Left colon (tissue), 2 donors: ENCODE data around the gene KLF12. TPM values are rescaled to one million over a fixed set of nuclear protein-coding genes. Genes with fewer than 3 reads are reported as not detected.

Experiments
- ATAC-seq: fragments of 200-7000 bp; cut with Tn5 transposase; one replicate; pipeline ENCODE4 v1.9.1; 2020; ENCODE audit warnings: mild to moderate bottlenecking, moderate library complexity
- DNase-seq, 2 donors: peaks; one replicate each; pipeline ENCODE4 v3.0.0-alpha.2; 2020
- intact Hi-C, 2 donors: fragments of 100-400 bp; cut with DNase I in 1 of 2; cut with micrococcal nuclease in 1 of 2; formaldehyde crosslinking; loops; one replicate each; pipeline versions ENCODE4 v1.11.2 to v1.14.0; 2022; cut with DNase I, micrococcal nuclease
- total RNA-seq, 2 donors: library from RNA; stranded (reverse); fragmentation: NEBNext Ultra II Directional; extraction: Animal tissue kit (Norgen Biotek cat#: 25700); gene quantifications; one replicate each; pipeline ENCODE4 v1.2.1, GENCODE V29; 2021
- donor health status: DM: no; HTN: no; CAD: no.
- donor health status: DM: yes; HTN: yes; CAD: no.

The KLF12 gene
- total RNA-seq, 2 donors from 2014 or later: 7.9 to 9.5 TPM

- DNase-seq (no peak), ATAC-seq (no peak)
- intact Hi-C loops: no loop called here
Measured at GRCh38 chr13:74138241-74138640, 4.0 kb upstream of the KLF12 start.

GRCh38 chr13:74136084-74136658 is 2.0 kb upstream of the KLF12 start:
- DNase-seq (peak; percentile 32 to 59), ATAC-seq (no peak)
- intact Hi-C loops: no loop called here

GRCh38 chr13:74135326-74136083 is 1.3 kb upstream of the KLF12 start:
- DNase-seq: peak; percentile 65 to 79
- intact Hi-C loops: no loop called here
- peak; percentile 65 for ATAC-seq

DNA sequence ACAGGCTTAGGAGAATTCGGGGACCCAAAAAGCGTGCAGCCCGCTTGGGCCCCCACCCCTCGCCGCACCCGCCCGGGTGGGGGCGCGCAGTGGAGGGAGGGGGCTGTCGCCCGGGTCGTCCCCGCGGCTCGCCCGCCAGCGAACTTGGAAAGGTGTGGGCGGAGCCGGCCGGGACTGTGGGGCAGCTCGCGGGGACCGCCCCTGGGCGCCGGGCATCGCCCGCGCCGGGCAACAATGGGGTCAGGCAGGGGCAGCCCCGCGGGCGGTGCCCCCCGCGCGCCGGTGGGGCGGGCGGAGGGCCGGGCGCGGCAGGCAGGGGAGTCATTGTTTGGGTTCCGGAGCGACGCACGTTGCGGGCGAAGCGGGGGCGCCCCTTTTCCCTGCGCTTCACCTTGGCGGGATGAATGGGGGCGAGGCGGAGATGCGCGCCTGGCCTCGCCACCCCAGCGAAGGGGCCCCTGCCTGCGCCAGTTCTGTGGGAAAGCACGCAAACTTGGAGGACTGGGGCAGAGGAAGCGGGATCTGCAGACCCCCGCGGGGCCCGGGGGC is 647 bp upstream of the KLF12 start:
- ATAC-seq: peak; percentile 64
- peak; percentile 60 to 81 for DNase-seq
- intact Hi-C loops: loop anchor here in 1 of 2 donors (5.0 kb wide), 1 partner anchor 152 kb away; no protein-coding TSS in a partner anchor

DNA sequence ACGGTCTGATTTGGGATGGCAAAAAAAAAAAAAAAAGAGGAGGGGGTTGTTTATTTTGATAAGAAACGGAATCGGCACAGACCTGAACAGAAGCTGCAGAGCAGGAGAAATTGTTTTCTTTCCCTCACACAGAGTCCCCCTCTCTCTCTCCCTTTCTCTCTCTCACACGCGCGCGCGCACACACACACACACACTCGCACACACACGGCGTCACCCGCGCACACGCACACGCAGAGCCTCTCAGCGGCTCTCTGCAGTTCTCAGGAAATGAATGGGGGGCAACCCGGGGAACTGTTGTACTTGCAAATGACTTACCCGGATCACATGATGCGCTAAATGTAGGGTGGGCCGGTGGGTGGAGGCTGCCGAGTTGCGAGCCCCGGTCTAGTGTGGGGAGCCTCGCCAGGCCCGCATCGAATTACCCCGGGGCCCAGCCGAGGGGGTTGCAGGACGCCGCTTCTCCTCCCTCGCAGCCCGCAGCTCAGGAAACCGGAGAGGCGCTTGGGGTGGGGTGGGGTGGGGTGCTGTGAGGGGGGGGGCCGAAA is 475 bp downstream of the KLF12 start:
- ATAC-seq (peak; percentile 31), DNase-seq (peak; percentile 79 to 90)
- intact Hi-C loops: loop anchor here in 1 of 2 donors (5.0 kb wide), 1 partner anchor 154 kb away; no protein-coding TSS in a partner anchor

DNA sequence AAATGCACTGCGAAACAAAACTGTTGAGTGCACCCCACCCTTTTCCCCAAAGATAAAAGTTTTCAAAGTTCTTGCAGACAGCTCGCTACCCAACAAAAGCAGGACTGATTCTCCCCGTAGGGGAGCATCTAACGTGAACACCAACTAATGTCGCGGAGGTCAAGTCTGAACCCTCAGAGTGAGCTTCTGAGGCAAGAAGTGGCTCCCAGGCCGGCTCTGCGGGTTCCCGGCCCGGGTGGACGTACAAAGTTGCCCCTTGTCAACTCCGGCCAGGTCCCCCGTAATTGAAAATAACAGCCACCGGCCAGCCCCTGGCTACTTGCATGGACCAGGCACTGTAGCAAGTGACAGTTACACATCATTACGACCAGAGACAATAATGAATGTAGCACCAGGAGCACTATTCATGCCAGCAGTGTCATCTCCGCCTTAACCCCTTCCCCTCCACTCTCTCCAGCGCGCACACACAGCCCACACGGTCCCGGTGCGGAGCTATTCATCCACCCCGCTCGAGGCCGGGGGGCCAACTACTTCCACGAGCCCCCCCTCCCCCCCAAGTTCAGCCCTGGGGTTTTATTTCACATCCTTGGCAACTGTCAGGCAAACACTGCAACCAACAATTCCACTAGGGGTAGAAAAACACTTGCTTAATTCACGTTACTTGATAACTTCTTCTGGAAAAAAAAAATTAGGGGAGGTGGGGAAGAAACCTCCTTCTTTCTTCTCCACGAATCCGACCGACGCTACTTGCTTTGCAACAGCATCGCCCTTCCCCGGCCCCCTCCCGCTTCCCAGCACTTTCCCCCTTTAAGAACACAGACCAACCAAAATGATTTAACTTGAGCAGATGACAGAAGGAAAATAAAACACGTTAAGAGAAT is 1.2 kb downstream of the KLF12 start:
- intact Hi-C loops: loop anchor here in 1 of 2 donors (5.0 kb wide), 1 partner anchor 154 kb away; no protein-coding TSS in a partner anchor
- no peak for ATAC-seq
- DNase-seq: peak; percentile 33 to 54

DNA sequence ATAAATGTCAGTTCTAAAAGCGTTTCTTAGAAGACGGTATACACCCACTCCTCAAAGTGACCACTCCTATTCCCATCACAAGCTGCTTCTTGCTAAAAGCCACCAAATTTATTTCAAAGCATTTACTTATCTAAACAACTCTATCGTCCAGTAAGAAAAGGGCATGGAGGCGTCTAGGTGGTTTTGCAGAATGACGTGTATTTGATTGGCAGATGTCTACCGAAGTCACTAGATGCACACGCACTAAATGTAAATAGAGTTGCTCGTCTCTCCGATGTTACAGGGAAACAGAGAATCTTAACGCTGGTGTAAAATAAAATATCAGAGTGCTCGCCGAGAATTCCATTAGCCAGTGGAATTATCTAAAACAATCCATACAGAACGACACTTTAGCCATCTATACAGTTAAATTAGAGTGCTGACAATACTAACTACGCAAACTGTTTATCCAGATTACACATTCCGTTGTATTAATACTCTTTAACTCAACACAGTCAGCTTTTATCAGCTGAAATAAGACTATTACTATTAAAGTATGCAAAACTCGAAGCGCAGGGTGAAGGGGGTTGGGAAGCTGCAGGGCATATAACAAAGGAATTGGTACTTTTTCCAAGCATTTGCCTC is 1.9 kb downstream of the KLF12 start:
- ATAC-seq: no peak
- intact Hi-C loops: loop anchor here in 1 of 2 donors (5.0 kb wide), 1 partner anchor 155 kb away; no protein-coding TSS in a partner anchor
- no peak for DNase-seq

GRCh38 chr13:74131227-74131626 is 3.0 kb downstream of the KLF12 start:
- intact Hi-C loops: loop anchor here in 1 of 2 donors (5.0 kb wide), 1 partner anchor 156 kb away; no protein-coding TSS in a partner anchor
- DNase-seq: no peak
- ATAC-seq: no peak

- DNase-seq: peak; percentile 47 to 54
- intact Hi-C loops: loop anchor here in 1 of 2 donors (5.0 to 10.0 kb wide), 2 partner anchors 158 to 185 kb away; no protein-coding TSS in a partner anchor
- peak; percentile 35 for ATAC-seq
Measured at GRCh38 chr13:74129500-74130191, 4.6 kb downstream of the KLF12 start.

- DNase-seq (no peak), ATAC-seq (no peak)
- intact Hi-C loops: loop anchor here in 1 of 2 donors (10.0 kb wide), 1 partner anchor 183 kb away; no protein-coding TSS in a partner anchor
Measured at GRCh38 chr13:74128156-74128767, 5.9 kb downstream of the KLF12 start.

GRCh38 chr13:74118328-74118727 is 15.9 kb downstream of the KLF12 start:
- intact Hi-C loops: no loop called here
- ATAC-seq (no peak), DNase-seq (no peak)

DNA sequence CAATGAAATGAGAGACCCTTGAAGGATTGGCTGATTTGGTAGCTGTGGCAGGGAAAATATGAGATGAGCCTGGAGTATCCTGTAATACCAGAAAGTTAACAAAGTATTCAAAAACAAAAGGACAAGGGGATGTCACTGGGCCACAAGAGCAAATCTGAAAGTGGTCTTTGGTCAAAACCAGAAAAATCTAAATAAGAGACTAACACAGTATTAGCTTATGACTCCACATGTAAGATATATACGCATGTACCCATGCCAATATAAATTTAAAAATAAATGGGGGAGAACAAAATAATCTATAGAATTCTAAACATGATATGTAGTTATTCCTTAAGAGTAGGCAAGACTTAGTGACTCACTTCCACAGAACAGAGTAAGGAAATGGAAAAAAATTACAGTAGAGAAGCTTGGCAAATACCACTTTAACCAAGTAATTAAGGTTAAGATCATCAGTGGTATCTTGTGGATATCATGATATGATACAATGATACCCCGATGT is 16.9 kb downstream of the KLF12 start:
- no peak for DNase-seq
- ATAC-seq: no peak
- intact Hi-C loops: no loop called here

GRCh38 chr13:74115133-74115532 is 19.1 kb downstream of the KLF12 start:
- ATAC-seq (no peak), DNase-seq (no peak)
- intact Hi-C loops: no loop called here

GRCh38 chr13:74114641-74115040 is 19.6 kb downstream of the KLF12 start:
- no peak for DNase-seq
- no peak for ATAC-seq
- intact Hi-C loops: no loop called here

DNA sequence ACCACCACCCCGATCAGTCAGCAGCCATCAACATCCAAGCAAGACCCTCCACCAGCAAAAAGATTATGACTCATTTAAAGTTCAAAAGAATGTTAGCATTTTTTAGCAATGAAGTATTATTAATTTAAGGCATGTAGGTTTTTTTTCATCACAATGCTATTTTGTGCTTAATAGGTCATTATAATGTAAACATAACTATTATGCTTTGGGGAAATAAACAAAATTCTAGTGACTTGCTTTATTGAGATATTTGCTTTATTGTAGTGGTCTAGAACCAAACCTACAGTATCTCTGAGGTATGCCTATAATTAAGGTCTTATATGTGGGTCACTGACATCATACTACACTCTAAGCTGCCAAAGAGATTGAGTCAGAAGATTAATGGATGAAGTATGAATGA is 20.0 kb downstream of the KLF12 start:
- ATAC-seq (no peak), DNase-seq (no peak)
- intact Hi-C loops: no loop called here

DNA sequence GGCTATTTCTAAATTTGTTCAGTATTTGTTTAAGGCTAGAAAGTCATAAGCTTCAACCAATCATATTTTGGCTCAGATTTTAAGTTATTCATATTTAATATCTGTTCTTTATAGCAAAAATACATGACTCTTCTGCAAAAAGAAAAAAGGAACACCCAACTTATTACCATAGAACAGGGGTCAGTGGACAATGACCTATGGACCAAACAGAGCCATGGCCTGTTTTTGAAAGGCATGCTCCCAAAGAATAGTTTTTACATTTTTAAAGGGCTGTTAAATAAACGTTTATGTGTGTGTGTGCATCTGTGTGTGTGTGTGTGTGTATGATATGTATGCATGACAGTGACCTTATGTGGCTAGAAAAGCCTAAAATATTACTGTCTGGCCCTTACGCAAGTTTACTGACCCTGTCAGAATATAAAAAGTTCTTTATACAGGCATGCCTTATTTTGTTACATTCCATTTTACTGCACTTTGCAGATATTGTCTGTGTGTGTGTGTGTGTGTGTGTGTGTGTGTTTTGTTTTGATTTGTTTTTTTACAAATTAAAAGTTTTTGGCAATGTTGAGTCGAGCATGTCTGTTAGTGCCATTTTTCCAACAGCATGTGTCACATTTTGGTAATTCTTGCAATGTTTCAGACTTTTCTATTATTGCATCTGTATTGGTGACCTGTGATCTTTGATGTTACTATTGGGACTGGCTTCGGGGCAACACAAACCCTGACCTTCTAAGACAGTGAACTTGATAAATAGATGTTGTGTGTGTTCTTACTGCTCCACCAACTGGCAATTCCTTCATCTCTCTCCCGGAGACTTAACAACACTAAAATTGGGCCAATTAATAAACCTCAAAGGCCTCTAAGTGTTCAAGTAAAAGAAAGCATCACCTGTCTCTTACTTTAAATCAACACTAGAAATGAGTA is 22.0 kb downstream of the KLF12 start:
- intact Hi-C loops: no loop called here
- DNase-seq (no peak), ATAC-seq (no peak)
